MCF 10A (cell line): ENCODE measurements around the gene TMEM30A. TPM values are rescaled to one million over a fixed set of nuclear protein-coding genes. Genes with fewer than 3 reads are reported as not detected.

ENCODE experiments used
- BruUV-seq: library from RNA; stranded (reverse); fragments of 400-500 nt; replicated peaks from 2 replicates; lab custom pipeline; 2021; lab: Mats Ljungman, UMichigan
- CTCF ChIA-PET: fragments of 300-600 bp; sonication (Branson Sonifier 250); formaldehyde crosslinking; extraction: SDS; loops from one replicate; lab custom pipeline; 2021; ENCODE audit warnings: antibody characterized with exemption, inconsistent platforms; lab: Yijun Ruan, JAX
- POLR2A ChIA-PET: fragments of 300-600, 350-650 bp; sonication (Branson Sonifier 250); formaldehyde crosslinking; extraction: SDS; loops from one replicate; lab custom pipeline; 2020; ENCODE audit warnings: antibody characterized with exemption, inconsistent platforms; lab: Yijun Ruan, JAX
- DNase-seq: peaks from one replicate; pipeline ENCODE4 v3.0.0-alpha.2; 2018; ENCODE audit not compliant: unreplicated experiment
- H3K27ac Mint-ChIP-seq: one replicate; pipeline ENCODE4 v1.8.0; 2022; ENCODE audit warnings: mild to moderate bottlenecking, low read depth, mixed read lengths; ENCODE audit not compliant: unreplicated experiment
- H3K27me3 Mint-ChIP-seq: one replicate; pipeline ENCODE4 v1.8.0; 2022; ENCODE audit warnings: mixed read lengths; ENCODE audit not compliant: insufficient read depth, unreplicated experiment
- H3K36me3 Mint-ChIP-seq: one replicate; pipeline ENCODE4 v1.8.0; 2022; ENCODE audit warnings: mild to moderate bottlenecking, moderate library complexity, mixed read lengths; ENCODE audit not compliant: insufficient read depth, unreplicated experiment
- H3K4me1 Mint-ChIP-seq: one replicate; pipeline ENCODE4 v1.8.0; 2022; ENCODE audit warnings: mixed read lengths; ENCODE audit not compliant: insufficient read depth, unreplicated experiment
- H3K4me3 Mint-ChIP-seq: one replicate; pipeline ENCODE4 v1.8.0; 2022; ENCODE audit warnings: mild to moderate bottlenecking, moderate library complexity, mixed read lengths; ENCODE audit not compliant: unreplicated experiment
- H3K9me3 Mint-ChIP-seq: one replicate; pipeline ENCODE4 v1.8.0; 2022; ENCODE audit warnings: mixed read lengths; ENCODE audit not compliant: unreplicated experiment
- intact Hi-C: fragments of 100-400 bp; cut with micrococcal nuclease; formaldehyde crosslinking; loops from 2 replicates; pipeline ENCODE4 v1.14.1; 2022
- total RNA-seq: library from RNA; stranded (reverse); gene quantifications from 2 replicates; pipeline ENCODE4 v1.2.3, GENCODE V29; 2022
- TF ChIP-seq, protein P1 (sequence below): fragments of 200-600 bp; IDR thresholded peaks from one replicate; pipeline ENCODE4 v1.8.0; 2022; ENCODE audit warnings: antibody characterized with exemption, mild to moderate bottlenecking; ENCODE audit not compliant: unreplicated experiment

The TMEM30A gene
- total RNA-seq, 1 experiment from 2014 or later: 53.7 TPM

- Mint-ChIP-seq H3K9me3 (no peaks in the 10 kb centered on the region), H3K27ac (peak within 1 kb of the TSS; percentile 90), H3K4me3 (peak within 1 kb of the TSS; percentile 99), H3K36me3 (peaks cover 5% of the 10 kb centered on the region), H3K4me1 (peaks cover 42% of the 10 kb centered on the region), H3K27me3 (no peaks in the 10 kb centered on the region)
- DNase-seq: peak; percentile 99
- intact Hi-C loops: loop anchor here (1.0 to 10.0 kb wide), 7 partner anchors 213 to 1531 kb away; no protein-coding TSS in a partner anchor
- ChIA-PET CTCF (interaction anchor here (0.6 to 11.0 kb wide), 22 partner anchors 8 to 1532 kb away, joined by 3 to 151 read pairs (median 4); no protein-coding TSS in a partner anchor), POLR2A (interaction anchor here (0.6 to 4.2 kb wide), 16 partner anchors 11 to 1553 kb away, joined by 3 to 31 read pairs (median 3); partner anchors contain the start of genes COX7A2 and SENP6)
- TF ChIP-seq, protein P1, sequence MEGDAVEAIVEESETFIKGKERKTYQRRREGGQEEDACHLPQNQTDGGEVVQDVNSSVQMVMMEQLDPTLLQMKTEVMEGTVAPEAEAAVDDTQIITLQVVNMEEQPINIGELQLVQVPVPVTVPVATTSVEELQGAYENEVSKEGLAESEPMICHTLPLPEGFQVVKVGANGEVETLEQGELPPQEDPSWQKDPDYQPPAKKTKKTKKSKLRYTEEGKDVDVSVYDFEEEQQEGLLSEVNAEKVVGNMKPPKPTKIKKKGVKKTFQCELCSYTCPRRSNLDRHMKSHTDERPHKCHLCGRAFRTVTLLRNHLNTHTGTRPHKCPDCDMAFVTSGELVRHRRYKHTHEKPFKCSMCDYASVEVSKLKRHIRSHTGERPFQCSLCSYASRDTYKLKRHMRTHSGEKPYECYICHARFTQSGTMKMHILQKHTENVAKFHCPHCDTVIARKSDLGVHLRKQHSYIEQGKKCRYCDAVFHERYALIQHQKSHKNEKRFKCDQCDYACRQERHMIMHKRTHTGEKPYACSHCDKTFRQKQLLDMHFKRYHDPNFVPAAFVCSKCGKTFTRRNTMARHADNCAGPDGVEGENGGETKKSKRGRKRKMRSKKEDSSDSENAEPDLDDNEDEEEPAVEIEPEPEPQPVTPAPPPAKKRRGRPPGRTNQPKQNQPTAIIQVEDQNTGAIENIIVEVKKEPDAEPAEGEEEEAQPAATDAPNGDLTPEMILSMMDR: peak; percentile 5
- BruUV-seq: no TSS peak
Measured at GRCh38 chr6:75205776-75206575, 78.6 kb downstream of the TMEM30A start, which contains the start of gene COL12A1. TSS of gene COL12A1 (minus strand) at chr6:75206053. CDS start at chr6:75202792, 3,261 bp downstream.

- peaks cover 42% of the 10 kb centered on the region for H3K4me1 Mint-ChIP-seq
- peak; percentile 61 for DNase-seq
- H3K4me3 Mint-ChIP-seq: peak overlapping the region; percentile 99
- no peaks in the 10 kb centered on the region for H3K27me3 Mint-ChIP-seq
- POLR2A ChIA-PET: interaction anchor here (0.7 to 4.2 kb wide), 19 partner anchors 11 to 1552 kb away, joined by 3 to 31 read pairs (median 3); partner anchors contain the start of genes COX7A2 and SENP6
- H3K9me3 Mint-ChIP-seq: no peaks in the 10 kb centered on the region
- peak overlapping the region; percentile 90 for H3K27ac Mint-ChIP-seq
- CTCF ChIA-PET: interaction anchor here (0.6 to 11.0 kb wide), 30 partner anchors 12 to 1531 kb away, joined by 3 to 151 read pairs (median 4); no protein-coding TSS in a partner anchor
- BruUV-seq: TSS peak; percentile 53
- intact Hi-C loops: loop anchor here (1.0 to 10.0 kb wide), 10 partner anchors 106 to 1530 kb away; no protein-coding TSS in a partner anchor
- H3K36me3 Mint-ChIP-seq: peaks cover 5% of the 10 kb centered on the region
- TF ChIP-seq, protein P1: no peak
Measured at GRCh38 chr6:75204959-75205775, 79.4 kb downstream of the TMEM30A start.

DNA sequence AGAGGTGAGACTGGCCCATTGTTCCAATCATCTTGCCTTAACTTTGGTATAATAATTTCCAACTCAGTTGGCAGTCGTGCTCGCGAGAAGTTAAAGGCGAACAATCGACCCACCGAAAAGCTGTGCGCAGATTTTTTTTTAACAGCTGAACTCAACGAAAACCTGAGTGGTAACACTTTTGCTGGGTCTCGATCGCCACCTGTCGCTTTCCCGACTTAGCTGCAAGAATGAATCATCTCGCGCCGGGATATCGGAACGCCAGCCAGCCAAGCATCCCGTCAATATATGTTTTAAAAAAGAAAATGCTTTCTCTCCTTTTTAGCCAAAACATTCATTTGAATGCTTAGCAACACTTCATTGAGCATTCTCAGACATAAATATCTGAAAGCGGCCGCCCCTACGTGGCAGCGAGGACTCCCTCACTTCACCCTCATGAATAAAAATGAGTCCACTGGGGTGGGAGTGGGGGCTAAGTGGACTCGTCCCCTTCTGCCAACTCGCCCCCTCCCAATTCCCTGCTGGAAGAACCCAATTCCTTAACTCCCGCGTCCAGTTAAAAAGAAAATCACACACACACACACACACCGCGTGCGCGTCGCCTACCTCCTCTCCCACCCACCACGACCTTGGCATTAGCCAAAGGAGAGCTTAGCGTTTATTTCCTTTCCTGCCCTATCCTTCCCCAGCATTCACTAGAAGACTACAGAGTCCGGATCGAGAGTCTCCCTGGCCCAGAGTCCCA is 80.2 kb downstream of the TMEM30A start:
- TF ChIP-seq, protein P1: peak; percentile 63
- peak; percentile 91 for DNase-seq
- ChIA-PET CTCF (interaction anchor here (0.6 to 11.0 kb wide), 50 partner anchors 10 to 1433 kb away, joined by 3 to 151 read pairs (median 4); partner anchors contain the start of gene COX7A2), POLR2A (interaction anchor here (0.6 to 4.2 kb wide), 25 partner anchors 9 to 1509 kb away, joined by 3 to 31 read pairs (median 4); partner anchors contain the start of gene COX7A2)
- no TSS peak for BruUV-seq
- Mint-ChIP-seq H3K9me3 (no peaks in the 10 kb centered on the region), H3K27me3 (no peaks in the 10 kb centered on the region), H3K36me3 (peaks cover 5% of the 10 kb centered on the region), H3K4me1 (peaks cover 42% of the 10 kb centered on the region), H3K4me3 (peak overlapping the region; percentile 99), H3K27ac (peak overlapping the region; percentile 90)
- intact Hi-C loops: loop anchor here (1.0 to 10.0 kb wide), 8 partner anchors 105 to 1530 kb away; no protein-coding TSS in a partner anchor
